HS-5 (cell line): Measurements from ENCODE around the gene HSH2D.

ENCODE experiments used
- DNase-seq: peaks from one replicate; pipeline ENCODE4 v3.0.0-alpha.2; 2012; ENCODE audit warnings: low read depth

Gene HSH2D

DNA sequence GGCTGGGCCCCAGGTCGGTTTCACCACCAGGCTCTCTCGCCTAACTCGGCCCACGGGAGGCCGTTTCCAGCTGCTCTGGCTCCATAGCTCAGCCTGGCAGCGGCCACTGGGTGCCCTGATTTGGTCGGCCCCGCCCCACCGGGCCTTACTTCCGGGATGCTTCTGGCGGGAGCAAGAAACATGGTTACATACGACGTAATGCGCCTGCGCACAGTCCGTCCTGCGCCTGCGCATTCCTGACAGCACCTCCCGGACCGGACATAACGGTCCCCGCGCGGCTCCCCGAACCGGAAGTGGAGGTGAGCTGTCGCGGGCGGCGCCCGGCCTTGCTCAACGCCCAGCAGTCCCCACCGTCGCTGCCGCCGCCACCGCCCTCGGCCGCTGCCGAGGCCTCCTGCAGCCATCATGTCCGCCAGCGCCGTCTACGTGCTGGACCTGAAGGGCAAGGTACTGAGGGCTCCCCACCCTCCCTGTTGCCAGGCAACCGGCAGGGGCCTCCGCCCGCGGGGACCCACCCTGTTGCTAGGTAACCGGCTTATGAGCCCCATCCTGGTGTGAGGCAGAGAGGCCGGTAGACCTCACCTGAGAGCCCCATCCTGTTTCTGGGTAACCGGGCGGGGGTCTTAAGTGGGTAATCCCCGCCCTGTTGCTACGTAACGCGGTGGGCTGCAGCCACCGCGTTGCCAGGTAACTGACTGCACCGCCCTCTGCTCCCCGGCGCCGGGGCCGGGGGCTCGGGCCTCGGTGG is 54.3 kb downstream of the HSH2D start, which contains the start of gene AP1M1:
Gene AP1M1 (plus strand): TSS at position 290 of the 748 bp plus-strand sequence. CDS start 116 bp downstream, at position 406.
- peak; percentile 88 for DNase-seq

DNA sequence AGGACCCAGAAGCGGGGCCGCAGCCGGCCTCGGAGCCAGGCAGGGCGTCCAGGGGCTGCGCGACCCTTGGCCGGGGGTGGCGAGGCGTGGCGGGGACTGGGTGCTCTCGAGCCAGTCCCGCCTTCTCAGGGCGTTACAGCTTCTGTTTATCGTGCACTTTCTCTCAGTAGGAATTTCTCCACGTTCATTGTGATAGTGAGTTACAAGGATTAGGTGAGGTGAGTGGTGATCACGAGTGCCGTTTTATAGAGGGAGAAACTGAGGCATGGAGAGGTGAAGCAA is 54.8 kb downstream of the HSH2D start:
- no peak for DNase-seq

DNA sequence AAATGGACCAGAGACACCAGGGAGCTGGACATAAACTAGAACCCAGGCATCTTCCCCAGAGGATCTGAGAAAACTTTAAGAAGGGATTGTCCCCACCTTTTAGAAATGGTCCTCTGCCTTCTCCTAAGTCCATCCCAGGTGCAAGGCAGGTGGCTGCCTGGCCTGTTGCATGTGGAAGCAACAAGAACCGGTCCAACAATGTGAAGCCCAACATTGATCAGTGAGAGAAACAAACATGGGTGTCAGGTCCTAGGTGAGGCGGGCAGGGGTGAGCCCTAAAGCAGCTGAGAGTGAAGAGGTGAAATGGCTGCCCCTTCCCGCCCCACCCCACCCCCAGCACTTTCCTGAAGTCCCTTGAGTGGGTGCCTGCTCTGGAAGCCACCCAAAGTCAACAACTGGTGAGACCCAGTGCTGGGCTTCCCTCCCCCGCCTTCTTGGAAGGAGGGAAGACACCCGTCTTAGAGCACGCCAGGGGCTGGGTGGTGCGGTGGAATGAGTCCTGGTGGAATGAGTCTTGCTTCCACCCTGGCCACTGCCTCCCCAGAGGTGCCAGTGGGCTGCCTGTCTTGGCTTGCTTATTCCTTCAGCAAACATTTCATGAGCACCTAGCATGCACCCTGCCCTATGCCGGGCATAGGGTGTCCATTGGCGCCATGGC is 55.9 kb downstream of the HSH2D start:
- no peak for DNase-seq

DNA sequence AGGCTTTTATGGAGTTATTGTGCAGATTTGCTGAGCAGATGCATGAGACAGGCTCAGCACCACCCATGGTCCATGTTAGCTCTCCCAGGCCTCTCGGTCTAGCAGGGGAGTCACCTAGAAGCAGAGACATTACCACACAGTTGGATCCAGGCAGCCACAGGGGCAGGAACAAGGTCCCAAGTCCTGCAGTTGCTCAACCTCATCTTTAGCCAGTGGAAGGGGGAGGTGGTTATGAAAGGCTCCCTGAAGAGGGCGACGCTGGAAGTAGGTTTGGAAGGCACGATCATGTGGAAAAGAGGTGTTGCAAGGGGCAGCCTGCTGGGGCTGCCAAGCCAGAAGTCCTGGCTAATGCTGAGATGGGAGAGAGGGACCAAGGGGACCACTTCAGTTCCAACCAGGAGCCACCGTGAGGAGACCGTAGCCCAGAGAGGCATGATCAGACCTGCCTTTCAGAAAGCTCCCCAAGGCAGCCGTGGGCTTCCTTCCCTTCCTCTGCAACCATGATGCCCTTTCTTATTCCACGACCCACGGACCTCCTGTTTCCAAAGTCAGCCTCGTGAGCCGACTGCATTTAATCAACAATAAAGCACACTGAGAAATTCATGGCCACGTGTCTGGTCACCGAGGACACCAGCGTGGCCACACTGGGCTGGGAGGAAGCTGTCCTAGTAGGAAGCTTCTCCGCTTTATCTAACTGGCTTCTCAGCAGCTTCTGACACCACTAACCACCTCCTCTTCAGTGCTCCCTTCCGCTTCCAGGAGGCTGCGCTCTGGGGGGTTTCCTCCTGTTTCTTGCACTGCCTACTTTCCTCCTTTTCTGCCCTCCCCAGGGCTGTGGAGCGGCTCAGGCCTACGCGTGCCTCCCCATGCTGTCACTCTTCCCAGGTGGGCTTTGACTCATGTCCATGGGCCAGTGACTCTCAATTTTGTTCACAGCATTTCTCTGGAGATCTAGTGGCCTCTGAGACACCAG is 56.8 kb downstream of the HSH2D start:
- DNase-seq: no peak

GRCh38 chr19:16201011-16201391 is 57.5 kb downstream of the HSH2D start:
- DNase-seq: no peak

- DNase-seq: no peak
These were observed 59.1 kb downstream of the HSH2D start for GRCh38 chr19:16202320-16203255.

GRCh38 chr19:16203256-16204004 is 59.9 kb downstream of the HSH2D start:
- no peak for DNase-seq

DNA sequence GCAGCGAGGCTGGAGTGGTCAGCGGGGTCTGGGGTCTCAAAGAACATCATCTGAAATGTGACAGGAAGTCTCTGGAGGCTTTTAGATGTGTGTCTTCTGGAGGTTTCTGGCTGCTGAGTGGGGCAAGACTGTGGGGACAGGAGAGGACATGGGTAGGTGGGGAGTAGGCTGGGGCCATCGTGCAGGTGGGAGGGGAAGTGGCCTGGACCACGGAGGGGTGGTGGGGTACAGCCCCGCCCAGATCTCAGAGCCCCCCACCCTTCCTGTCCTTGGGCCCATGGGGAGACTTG is 60.5 kb downstream of the HSH2D start:
- no peak for DNase-seq

DNA sequence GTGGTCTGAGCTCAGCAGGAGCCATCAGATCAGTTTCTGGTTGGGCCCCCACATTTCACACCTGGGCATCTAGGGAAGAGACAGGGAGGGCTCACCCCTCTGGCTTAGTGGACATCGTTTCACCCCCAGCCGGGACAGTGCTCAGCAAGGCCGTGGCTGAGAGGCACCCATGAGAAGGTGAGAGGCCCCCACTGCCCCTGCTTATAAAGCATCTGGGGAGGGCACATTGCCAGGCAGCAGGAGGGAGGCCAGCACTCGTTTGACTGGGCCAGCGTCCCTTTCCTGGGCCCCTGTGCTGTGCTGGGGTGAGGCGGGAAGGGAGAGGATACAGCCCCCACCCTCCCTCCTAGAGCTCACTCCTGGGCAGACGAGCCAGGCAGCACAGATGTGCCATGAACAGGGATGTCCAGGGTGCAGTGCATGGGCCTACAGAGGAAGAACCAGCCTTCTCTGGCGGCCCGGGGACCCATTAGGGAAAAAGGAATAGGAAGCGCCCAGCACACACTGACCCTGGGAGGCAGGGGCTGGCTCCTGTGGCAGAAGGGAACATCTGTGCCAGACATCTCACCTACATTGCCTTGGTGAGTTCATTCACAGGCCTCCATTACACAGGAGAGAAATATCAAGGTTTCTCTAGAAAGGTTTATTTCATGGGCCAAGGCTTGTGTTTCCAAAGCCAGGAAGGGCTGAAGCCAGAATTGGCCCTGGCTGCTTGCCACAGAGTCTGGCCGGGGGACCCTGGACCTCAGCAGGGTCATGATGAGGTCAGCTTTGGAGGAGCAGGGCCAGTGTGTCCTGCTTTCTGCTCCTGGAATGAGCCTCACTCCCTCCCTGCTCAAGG is 61.9 kb downstream of the HSH2D start:
- no peak for DNase-seq

DNA sequence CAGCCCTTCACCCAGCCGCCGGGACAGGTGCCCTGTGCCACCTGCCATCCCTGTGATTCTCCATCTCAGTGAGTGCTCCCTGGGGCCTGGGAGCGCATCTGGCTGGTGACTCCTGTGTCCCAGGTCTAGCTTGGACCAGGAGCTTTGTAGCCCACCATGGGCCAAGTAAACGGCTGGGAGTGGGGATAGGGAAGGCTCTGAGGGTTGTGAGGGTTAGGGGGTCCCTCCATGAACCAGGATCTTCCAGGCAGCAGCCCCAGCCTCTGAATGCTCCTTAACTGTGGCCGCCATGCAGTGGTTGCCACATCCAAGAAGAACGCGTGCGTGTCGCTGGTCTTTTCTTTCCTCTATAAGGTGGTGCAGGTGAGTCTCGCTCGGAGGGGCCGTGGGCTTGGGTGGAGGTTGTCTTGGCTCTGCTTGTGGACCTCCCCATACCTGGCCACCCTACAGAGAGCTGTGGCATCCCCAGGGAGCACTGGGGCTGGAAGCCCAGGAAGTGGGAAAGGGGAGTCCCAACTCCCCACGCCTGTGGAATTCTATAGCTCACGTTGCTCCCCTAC is 62.6 kb downstream of the HSH2D start:
- DNase-seq: no peak

DNA sequence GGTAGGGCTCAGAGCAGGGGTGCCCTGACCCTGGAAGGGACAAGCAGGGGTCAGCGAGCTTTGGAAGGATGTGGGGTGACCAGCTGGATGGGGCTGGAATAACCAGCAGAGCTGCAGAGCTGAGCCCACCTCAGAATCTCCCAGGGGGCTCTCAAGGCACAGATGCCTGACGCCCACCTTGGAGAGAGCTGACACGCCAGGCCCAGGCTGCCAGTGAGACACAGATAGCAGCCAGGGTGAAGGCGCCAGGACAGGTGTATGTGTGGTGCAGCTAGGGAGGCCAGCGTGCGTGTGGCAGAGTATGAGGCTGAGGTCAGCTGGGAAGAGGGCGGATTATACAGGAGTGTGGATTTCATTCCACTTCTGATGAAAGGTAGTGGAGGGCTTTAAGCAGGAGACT is 63.2 kb downstream of the HSH2D start:
- no peak for DNase-seq

DNA sequence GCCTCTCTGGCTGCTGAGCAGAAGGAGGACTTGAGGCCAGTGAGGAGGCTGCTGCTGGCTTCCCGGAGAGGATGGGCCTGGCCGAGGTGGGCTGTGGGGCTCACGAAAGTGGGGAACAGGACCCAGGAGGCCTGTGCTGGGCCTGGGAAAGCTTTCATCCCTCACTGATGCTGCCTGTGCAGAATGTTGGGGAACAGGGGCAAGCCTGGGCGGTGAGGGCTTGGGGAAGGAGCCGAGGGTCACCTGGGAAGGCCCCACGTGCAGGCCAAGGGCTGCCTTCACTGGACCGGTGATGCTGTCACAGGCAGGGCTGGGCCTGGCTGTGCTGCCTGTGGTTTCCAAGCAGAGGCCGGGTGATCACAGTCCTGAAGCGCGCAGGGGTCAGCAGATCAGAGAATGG is 63.6 kb downstream of the HSH2D start:
- DNase-seq: no peak

DNA sequence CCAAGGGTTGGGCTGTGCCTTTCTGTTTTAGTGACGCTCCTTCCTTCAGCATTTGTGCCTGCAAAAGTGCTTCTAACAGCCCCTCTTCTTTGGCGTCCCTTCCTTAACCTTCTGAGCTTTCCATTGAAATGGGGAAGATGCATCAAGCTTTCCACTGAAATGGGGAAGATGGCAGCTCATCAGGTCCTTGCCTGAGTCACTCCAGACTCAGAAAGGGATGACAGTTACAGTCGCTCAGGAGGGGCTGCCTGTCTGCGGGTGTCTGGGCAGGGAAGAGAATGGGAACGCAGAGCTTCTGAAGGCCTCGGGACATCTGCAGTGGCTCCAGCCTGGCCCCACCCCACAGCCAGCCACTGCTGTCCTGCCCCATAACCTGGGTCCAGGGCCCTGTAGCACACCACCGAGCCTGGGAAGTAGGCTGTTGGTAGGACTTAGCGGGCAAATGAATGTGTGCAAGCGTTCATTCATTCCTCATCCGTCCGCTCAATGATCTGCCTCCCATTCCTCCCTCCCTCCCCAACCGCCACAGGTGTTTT is 64.1 kb downstream of the HSH2D start:
- no peak for DNase-seq
